Ovary (tissue), 9 donors: ENCODE measurements around the gene LIME1. TPM values are rescaled to one million over a fixed set of nuclear protein-coding genes. Genes with fewer than 3 reads are reported as not detected.

Experiments used
- DNase-seq, 5 donors: peaks; one replicate each; pipeline ENCODE4 v3.0.0-alpha.2; 2019 to 2020
- H3K27ac ChIP-seq, 2 donors: fragments of 200-600 bp; one replicate each; pipeline versions ENCODE4 v1.5.1 to v1.8.0; 2019 to 2022
- H3K27me3 ChIP-seq: fragments of 200-600 bp; one replicate; pipeline ENCODE4 v1.8.0; 2022
- H3K36me3 ChIP-seq: fragments of 200-600 bp; sonication (generic); one replicate; pipeline ENCODE4 v1.5.1; 2019
- H3K4me1 ChIP-seq: one replicate; pipeline ENCODE4 v1.8.1; 2013; ENCODE audit warnings: mild to moderate bottlenecking, moderate library complexity; ENCODE audit not compliant: insufficient read depth
- H3K4me3 ChIP-seq: fragments of 200-600 bp; sonication (generic); one replicate; pipeline ENCODE4 v1.5.1; 2017
- H3K9me3 ChIP-seq, 2 donors: fragments of 200-600 bp in 1 of 2; sonication (generic) in 1 of 2; one replicate each; pipeline versions ENCODE4 v1.5.1 to v1.8.1; 2013 to 2019; ENCODE audit warnings: mild to moderate bottlenecking in 1 of 2, moderate library complexity in 1 of 2
- EP300 ChIP-seq: sonication (generic); formaldehyde crosslinking; IDR thresholded peaks from one replicate; pipeline ENCODE4 v1.6.1; 2017; ENCODE audit warnings: antibody characterized with exemption
- POLR2A ChIP-seq: fragments of 450-650 bp; IDR thresholded peaks from one replicate; pipeline ENCODE4 v1.6.1; 2017; ENCODE audit warnings: antibody characterized with exemption, mild to moderate bottlenecking, moderate library complexity
- WGBS, 3 donors: extraction: QIAGEN DNeasy Blood & Tissue Kit in 1 of 3; methylation state at CpG; one replicate each; pipeline versions ENCODE4 v1.1.5 to v1.1.7; 2013 to 2017; 5-methylcytosine and 5-hydroxymethylcytosine counted together
- intact Hi-C, 4 donors: fragments of 100-400 bp; cut with DNase I; formaldehyde crosslinking; loops; one replicate each; pipeline versions ENCODE4 v1.11.0 to v1.15.1; 2022 to 2023
- polyA plus RNA-seq, 2 donors: library from polyadenylated mRNA; stranded (reverse); fragments of 200-250 nt in 1 of 2; fragments of 350-450 nt in 1 of 2; fragmentation: Illumina TruSeq in 1 of 2; extraction: RNeasy Lipid Tissue Mini Kit (QIAGEN cat#74804) in 1 of 2; gene quantifications; one replicate each; pipeline ENCODE4 v1.2.3, GENCODE V29; 2013 to 2014
- total RNA-seq, 7 donors: library from RNA; depleted of rRNA in 2 of 7; stranded (reverse); fragments of >200 nt in 2 of 7; fragmentation: NEBNext Ultra II Directional in 3 of 7; extraction: Animal tissue kit (Norgen Biotek cat#: 25700) in 3 of 7; gene quantifications; one replicate each; pipeline versions ENCODE4 v1.1.0 to v1.2.4, GENCODE V29; 2016 to 2023
- TF ChIP-seq, protein P1 (sequence below), 3 donors: fragments of 450-650 bp in 2 of 3; fragments of 200-600 bp in 1 of 3; IDR thresholded peaks; one replicate each; pipeline versions ENCODE4 v1.5.1 to v1.8.0; 2016 to 2022; ENCODE audit warnings: antibody characterized with exemption in 3 of 3, mild to moderate bottlenecking in 1 of 3
- donor health status: DM: no; HTN: no; CAD: no; lungs with moderate emphysema.
- donor health status: DM: no; HTN: no; CAD: no.
- donor health status: Bipolar disorder and iron deficiency.
- donor health status: DM: yes; HTN: yes; CAD: no.
- donor health status: DM: no; HTN: no; CAD: no.
- donor health status: DM: yes; HTN: yes; CAD: no.

LIME1 gene
- total and polyA plus RNA-seq, 9 donors, result 0.15 to 21.6 (median 13.7) TPM

DNA sequence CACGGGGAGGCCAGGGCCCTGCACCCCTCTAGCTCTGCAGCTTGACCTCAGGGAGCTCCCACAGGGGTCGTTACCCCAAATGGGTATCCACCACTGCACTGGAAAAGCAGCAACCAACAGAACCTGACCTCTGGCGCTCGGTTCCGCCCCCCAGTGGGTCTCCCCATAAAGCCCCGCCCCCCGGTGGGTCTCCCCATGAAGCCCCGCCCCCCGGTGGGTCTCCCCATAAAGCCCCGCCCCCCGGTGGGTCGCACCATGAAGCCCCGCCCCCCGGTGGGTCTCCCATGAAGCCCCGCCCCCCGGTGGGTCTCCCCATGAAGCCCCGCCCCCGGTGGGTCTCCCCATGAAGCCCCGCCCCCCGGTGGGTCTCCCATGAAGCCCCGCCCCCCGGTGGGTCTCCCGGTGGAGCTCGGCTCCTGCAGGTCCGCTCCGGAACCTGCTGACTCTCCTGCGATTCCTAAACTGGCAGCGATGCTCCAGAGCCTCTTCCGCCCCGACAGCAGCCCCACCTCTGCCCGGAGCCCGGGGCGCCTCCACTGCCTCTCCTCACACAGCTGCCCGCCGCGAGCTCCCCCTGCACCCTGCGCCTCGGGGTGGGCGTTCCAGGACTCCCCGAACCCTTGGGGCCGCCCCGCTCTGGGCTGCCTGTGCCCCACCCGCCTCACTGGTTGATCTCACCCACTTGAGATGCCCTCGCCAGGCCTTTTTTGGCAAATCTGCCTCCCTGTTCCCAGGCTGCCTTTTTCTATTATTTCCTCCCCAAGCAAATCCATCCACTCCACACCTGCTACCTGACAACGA, 15.2 kb downstream of the LIME1 start:
- intact Hi-C loops, result no loop called here

DNA sequence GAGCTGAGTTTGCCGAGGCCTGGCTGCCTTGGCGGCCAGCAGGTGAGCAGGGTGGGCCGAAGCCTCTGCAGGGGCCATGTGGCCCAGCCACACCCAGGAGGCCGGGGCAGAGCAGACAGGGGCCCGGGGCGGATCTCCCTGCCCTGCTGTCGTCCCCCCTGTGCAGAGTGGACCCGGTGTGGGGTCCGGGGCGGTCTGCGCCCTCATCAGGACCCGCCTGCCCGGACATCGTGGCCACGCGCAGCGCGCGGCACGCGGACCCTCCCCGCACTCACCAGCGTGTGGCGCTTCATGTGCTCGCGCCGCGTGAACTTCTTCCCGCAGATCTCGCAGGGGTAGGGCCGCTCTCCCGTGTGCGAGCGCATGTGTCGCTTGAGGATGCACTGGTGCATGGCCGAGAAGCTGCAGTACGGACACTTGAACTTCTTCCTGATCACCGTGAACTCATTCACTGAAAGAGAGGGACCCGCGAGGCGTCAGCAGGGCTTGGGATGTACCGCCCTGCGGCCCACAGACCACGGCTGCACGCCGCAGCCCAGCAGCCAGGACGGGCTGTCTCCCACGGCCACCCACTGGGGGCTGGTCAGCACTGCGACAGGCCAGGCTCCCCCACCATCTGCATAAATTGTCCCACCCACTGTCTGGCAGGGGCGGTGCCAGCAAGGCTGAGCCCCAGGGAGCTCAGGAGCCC, 16.1 kb downstream of the LIME1 start:
- Histone ChIP-seq H3K27ac (no peak overlapping the region), H3K4me1 (no peaks in the 10 kb centered on the region), H3K27me3 (no peaks in the 10 kb centered on the region), H3K4me3 (no peak overlapping the region), H3K36me3 (no peaks in the 10 kb centered on the region), H3K9me3 (no peaks in the 10 kb centered on the region)
- DNase-seq, result peak in 2 of 5 donors; percentile 22 to 35
- 89 to 92% (median 92%) methylated on average over 49 to 50 of the region's 50 CpGs for WGBS, 3 donors
- intact Hi-C loops, result no loop called here
- TF ChIP-seq, protein P1, sequence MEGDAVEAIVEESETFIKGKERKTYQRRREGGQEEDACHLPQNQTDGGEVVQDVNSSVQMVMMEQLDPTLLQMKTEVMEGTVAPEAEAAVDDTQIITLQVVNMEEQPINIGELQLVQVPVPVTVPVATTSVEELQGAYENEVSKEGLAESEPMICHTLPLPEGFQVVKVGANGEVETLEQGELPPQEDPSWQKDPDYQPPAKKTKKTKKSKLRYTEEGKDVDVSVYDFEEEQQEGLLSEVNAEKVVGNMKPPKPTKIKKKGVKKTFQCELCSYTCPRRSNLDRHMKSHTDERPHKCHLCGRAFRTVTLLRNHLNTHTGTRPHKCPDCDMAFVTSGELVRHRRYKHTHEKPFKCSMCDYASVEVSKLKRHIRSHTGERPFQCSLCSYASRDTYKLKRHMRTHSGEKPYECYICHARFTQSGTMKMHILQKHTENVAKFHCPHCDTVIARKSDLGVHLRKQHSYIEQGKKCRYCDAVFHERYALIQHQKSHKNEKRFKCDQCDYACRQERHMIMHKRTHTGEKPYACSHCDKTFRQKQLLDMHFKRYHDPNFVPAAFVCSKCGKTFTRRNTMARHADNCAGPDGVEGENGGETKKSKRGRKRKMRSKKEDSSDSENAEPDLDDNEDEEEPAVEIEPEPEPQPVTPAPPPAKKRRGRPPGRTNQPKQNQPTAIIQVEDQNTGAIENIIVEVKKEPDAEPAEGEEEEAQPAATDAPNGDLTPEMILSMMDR (IDR thresholded peaks at IDR 0.05), result no peak
- TF ChIP-seq EP300 (no peak), POLR2A (no peak)

More for the DNA sequence above, 15.2 kb downstream of the LIME1 start:
- no peaks in the 10 kb centered on the region for H3K36me3 ChIP-seq
- H3K4me3 ChIP-seq, result no peak overlapping the region
- no peaks in the 10 kb centered on the region for H3K27me3 ChIP-seq
- WGBS, 3 donors, result 72 to 76% (median 74%) methylated on average over 27 to 42 of the region's 45 CpGs
- H3K4me1 ChIP-seq, result no peaks in the 10 kb centered on the region
- H3K9me3 ChIP-seq, result no peaks in the 10 kb centered on the region
- no peak for TF ChIP-seq EP300
- TF ChIP-seq, protein P1 (IDR thresholded peaks at IDR 0.05), result no peak
- no peak for TF ChIP-seq POLR2A
- peak in 3 of 5 donors; percentile 28 to 42 (median 29) for DNase-seq
- H3K27ac ChIP-seq, result no peak overlapping the region

DNA sequence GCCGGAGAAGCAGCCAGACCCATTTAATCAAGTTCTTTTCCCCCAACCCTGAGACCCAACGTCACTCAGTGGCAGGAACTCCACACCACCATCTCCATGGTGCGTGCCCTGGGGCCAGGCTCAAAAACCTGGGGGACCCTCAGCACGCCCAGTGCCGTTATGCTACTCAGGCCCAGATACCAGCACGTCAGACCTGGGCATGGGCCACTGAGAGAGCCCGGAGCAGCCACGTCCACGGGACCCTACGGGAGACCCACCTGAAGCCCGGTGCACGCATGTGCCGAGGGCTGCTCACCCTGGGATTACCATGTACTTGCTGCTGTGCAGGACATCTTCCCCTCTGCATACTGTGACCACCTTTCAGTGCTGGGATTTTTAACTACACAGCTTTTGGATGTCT, 16.9 kb downstream of the LIME1 start:
- no peaks in the 10 kb centered on the region for H3K36me3 ChIP-seq
- WGBS, 3 donors, result 90 to 95% (median 92%) methylated on average over 13 of the region's 13 CpGs
- H3K9me3 ChIP-seq, result no peaks in the 10 kb centered on the region
- intact Hi-C loops, result no loop called here
- no peak for DNase-seq
- H3K27ac ChIP-seq, result no peak overlapping the region
- TF ChIP-seq, protein P1 (IDR thresholded peaks at IDR 0.05), result no peak
- no peak for TF ChIP-seq EP300
- no peak for TF ChIP-seq POLR2A
- no peaks in the 10 kb centered on the region for H3K27me3 ChIP-seq
- no peak overlapping the region for H3K4me3 ChIP-seq
- no peaks in the 10 kb centered on the region for H3K4me1 ChIP-seq

DNA sequence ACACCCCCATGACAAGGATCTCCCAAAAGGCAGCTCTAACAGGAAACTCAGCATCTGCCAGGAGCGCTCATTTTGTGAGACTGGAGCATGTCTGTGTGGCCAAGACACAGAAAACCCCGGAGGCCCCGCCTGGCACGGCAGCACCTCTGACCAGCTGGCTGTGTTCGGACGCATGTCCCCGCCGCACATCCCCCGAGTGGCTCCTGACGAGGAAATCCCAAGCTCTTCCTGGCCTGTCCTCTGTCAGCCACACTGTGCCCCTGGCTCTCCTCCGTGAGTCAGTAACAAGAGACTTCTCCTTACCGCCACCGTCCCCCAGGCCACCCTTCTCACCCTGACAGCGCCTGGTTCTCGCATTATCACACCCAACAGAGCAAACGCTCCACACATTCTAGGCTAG, 17.5 kb downstream of the LIME1 start:
- TF ChIP-seq, protein P1 (IDR thresholded peaks at IDR 0.05), result no peak
- TF ChIP-seq EP300, result no peak
- TF ChIP-seq POLR2A, result no peak
- WGBS, 3 donors, result 84 to 89% (median 85%) methylated on average over 16 of the region's 16 CpGs

More for the DNA sequence above, 17.5 kb downstream of the LIME1 start:
- peak in 1 of 5 donors; percentile 30 for DNase-seq
- Histone ChIP-seq H3K36me3 (no peaks in the 10 kb centered on the region), H3K27me3 (no peaks in the 10 kb centered on the region), H3K4me1 (no peaks in the 10 kb centered on the region), H3K27ac (no peak overlapping the region), H3K9me3 (no peaks in the 10 kb centered on the region), H3K4me3 (no peak overlapping the region)
- intact Hi-C loops, result no loop called here
